Dendritic cell treated with granulocyte-macrophage colony-stimulating factor and Interleukin-4, amounts not matched to agents 40 ng/mL and 50 ng/mL, for 4 days (primary cell): ENCODE results near the gene NFYC.

Experiments
- H3K27ac Mint-ChIP-seq: one replicate; pipeline ENCODE4 v1.8.0; 2022; ENCODE audit warnings: mild to moderate bottlenecking, mixed read lengths
- H3K27me3 Mint-ChIP-seq: one replicate; pipeline ENCODE4 v1.8.0; 2022; ENCODE audit warnings: mild to moderate bottlenecking, mixed read lengths
- H3K36me3 Mint-ChIP-seq: one replicate; pipeline ENCODE4 v1.8.0; 2022; ENCODE audit warnings: low read depth, mixed read lengths
- H3K4me1 Mint-ChIP-seq: one replicate; pipeline ENCODE4 v1.8.0; 2022; ENCODE audit warnings: low read depth, mixed read lengths
- H3K4me3 Mint-ChIP-seq: one replicate; pipeline ENCODE4 v1.8.0; 2022; ENCODE audit warnings: mild to moderate bottlenecking, moderate library complexity, mixed read lengths
- H3K9me3 Mint-ChIP-seq: one replicate; pipeline ENCODE4 v1.8.0; 2022; ENCODE audit warnings: mixed read lengths
- intact Hi-C: fragments of 100-400 bp; cut with micrococcal nuclease; formaldehyde crosslinking; loops from one replicate; pipeline ENCODE4 v1.15.0; 2022

The NFYC gene

DNA sequence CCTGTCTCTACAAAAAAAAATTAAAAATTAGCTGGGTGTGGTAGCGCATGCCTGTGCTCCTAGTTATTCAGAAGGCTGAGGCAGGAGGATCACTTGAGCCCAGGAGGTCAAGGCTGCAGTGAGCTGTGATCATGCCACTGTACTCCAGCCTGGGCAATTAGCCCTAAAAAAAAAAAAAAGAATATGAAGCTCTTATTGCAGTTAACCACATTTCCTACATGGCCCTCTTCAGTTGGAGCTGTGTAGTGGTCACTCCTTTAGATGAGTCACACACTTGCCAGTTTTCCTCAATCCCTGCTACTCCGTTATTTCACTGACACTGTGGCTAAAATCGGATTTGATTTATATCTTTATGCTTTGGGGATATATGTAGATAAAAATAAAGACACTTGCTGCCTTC is 11.8 kb downstream of the NFYC start:
- H3K27ac Mint-ChIP-seq = no peak overlapping the region
- intact Hi-C loops = no loop called here
- H3K4me3 Mint-ChIP-seq = no peak overlapping the region
- H3K4me1 Mint-ChIP-seq = peaks cover 40% of the 10 kb centered on the region
- no peaks in the 10 kb centered on the region for H3K9me3 Mint-ChIP-seq
- no peaks in the 10 kb centered on the region for H3K36me3 Mint-ChIP-seq
- H3K27me3 Mint-ChIP-seq = no peaks in the 10 kb centered on the region

DNA sequence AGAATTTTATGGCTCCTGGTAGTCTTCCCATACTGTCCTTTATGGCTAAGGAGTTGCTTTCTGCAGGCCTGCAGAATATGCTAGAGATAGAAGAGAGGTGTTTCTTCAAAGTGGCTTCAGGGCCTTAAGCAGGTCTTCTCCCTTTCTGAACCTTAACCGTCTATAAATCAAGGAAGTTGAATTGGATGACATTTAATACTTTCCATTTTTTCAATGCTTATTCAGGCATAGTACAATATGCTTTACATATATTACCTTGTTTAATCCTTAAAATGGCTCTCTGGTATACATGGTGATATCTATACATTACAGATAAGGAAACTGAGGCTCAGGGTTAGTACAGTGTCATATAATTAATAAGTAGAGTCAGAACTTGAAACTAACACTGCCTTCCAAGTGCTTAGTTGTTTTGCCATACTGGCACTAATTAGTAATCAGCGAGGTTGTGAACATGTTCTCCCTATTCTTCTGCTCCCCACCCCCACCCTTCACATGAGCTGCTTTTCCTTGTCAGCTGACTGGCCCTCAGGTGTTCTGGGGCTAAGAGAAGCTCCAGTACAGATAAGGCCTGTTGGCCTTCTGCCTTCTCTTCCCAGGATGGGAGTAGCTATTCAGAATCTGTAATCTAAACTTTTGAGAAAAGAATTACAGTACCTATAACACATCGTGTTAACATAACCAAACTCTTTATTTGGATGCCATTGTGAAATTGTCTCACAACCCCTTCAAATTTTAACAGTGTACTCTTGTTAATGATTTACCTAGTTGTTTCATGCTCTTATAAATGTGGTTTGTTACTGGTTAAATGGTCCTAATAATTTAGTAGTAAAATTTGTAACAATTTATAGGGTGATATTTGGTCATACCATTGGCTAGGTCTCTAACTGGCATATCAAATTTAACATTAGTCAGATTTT is 13.6 kb downstream of the NFYC start:
- H3K4me1 Mint-ChIP-seq = peaks cover 48% of the 10 kb centered on the region
- H3K27ac Mint-ChIP-seq = no peak overlapping the region
- intact Hi-C loops = no loop called here
- no peaks in the 10 kb centered on the region for H3K27me3 Mint-ChIP-seq
- H3K4me3 Mint-ChIP-seq = no peak overlapping the region
- no peaks in the 10 kb centered on the region for H3K36me3 Mint-ChIP-seq
- H3K9me3 Mint-ChIP-seq = no peaks in the 10 kb centered on the region

DNA sequence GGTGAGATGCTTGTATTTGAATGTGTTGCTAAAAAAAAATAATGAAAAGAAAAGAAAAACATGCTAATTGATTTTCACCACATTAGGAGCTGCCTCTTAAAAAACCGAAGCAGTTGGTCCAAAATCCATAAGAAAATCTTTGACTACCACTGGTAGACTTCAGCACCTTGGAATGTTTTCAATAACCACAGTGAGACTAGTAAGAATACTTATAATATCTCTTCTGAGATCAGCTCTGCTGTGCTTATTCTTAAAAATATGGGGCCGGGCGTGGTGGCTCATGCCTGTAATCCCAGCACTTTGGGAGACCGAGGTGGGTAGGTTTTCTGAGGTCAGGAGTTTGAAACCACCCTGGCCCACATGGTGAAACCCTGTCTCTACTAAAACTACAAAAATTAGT is 15.1 kb downstream of the NFYC start:
- Mint-ChIP-seq H3K4me3 (no peak overlapping the region), H3K27me3 (no peaks in the 10 kb centered on the region), H3K9me3 (no peaks in the 10 kb centered on the region), H3K4me1 (peaks cover 60% of the 10 kb centered on the region), H3K27ac (no peak overlapping the region), H3K36me3 (no peaks in the 10 kb centered on the region)
- intact Hi-C loops = no loop called here

DNA sequence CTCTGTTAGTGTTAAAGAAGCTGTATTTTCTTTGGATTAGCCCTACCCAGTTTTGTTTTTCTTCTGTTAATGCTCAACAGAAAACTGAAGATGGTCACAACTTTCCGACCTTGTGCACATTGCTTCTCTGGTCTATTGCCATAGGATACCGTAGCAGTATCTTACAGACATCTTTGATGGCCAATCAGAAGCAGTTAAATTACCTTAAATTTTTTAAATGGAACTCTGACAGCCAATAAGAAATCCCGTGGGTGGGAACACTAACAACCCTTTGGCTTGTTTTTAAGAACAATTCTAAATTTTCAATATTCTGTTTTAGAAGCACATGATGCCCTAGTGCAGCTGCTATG is 17.2 kb downstream of the NFYC start:
- Mint-ChIP-seq H3K27ac (peak overlapping the region; percentile 68), H3K4me3 (peak overlapping the region; percentile 63), H3K4me1 (peaks cover 57% of the 10 kb centered on the region), H3K36me3 (no peaks in the 10 kb centered on the region), H3K9me3 (no peaks in the 10 kb centered on the region), H3K27me3 (no peaks in the 10 kb centered on the region)
- intact Hi-C loops = loop anchor here (2.0 kb wide), 1 partner anchor 16 kb away; no protein-coding TSS in a partner anchor

DNA sequence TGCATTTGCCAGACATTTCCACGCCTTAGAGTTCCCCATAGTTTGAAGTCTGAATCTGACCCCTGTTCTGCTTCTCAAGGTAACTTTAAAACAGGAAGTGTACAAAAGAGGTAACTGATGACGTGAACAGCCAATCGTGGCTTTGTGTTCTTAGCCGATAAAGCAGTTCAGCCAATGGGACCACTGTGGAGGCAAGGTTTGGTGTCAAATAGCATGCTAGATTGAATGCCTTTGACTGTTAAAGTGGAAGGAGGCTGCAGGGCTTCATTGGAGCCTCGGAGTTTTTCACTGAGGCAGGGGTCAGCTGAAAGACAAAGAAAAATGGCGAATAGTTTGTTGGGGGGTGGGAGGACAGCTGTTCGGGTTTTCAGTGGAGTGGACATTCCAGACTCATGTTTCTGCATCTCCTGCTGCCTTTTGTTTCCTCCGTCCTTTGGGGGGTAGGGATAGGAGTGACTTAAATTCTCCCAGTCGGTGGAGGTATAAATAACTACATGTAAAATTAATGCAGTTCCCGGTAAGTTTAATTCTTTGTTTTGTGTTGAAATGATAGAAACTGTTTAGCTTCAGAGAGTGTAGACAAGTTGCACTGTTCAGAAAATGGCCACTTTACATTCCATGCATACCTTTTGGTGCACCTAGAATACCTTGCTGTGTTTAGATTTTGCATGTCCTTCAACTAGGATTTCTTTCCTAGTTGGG is 17.7 kb downstream of the NFYC start:
- Mint-ChIP-seq H3K4me3 (peak overlapping the region; percentile 63), H3K4me1 (peaks cover 56% of the 10 kb centered on the region), H3K27me3 (no peaks in the 10 kb centered on the region), H3K36me3 (no peaks in the 10 kb centered on the region), H3K9me3 (no peaks in the 10 kb centered on the region), H3K27ac (peak overlapping the region; percentile 68)
- intact Hi-C loops = loop anchor here (2.0 kb wide), 1 partner anchor 16 kb away; no protein-coding TSS in a partner anchor

DNA sequence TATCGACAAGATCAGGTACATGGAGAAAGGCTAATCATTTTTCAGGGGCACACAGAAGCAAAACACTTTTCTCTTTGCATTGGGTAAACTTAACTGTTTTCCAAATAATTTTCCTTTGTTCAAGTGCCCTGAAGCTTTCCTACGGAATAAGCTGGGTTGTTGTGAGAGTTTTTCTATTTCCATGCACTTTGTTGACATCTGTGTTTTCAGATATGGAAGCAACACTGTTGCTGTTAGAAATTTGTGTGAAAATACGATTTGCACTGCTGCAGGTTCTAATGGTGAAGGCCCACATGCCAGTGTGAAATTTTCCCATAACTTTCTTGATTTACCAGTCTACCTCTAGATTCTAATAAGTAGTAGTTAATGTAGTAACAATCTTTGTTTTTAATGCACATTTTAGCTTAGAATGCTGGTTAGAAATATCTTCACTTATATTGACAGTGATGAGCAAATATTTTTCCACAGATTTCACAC is 18.3 kb downstream of the NFYC start:
- peak overlapping the region; percentile 80 for H3K27ac Mint-ChIP-seq
- peaks cover 50% of the 10 kb centered on the region for H3K4me1 Mint-ChIP-seq
- no peaks in the 10 kb centered on the region for H3K27me3 Mint-ChIP-seq

DNA sequence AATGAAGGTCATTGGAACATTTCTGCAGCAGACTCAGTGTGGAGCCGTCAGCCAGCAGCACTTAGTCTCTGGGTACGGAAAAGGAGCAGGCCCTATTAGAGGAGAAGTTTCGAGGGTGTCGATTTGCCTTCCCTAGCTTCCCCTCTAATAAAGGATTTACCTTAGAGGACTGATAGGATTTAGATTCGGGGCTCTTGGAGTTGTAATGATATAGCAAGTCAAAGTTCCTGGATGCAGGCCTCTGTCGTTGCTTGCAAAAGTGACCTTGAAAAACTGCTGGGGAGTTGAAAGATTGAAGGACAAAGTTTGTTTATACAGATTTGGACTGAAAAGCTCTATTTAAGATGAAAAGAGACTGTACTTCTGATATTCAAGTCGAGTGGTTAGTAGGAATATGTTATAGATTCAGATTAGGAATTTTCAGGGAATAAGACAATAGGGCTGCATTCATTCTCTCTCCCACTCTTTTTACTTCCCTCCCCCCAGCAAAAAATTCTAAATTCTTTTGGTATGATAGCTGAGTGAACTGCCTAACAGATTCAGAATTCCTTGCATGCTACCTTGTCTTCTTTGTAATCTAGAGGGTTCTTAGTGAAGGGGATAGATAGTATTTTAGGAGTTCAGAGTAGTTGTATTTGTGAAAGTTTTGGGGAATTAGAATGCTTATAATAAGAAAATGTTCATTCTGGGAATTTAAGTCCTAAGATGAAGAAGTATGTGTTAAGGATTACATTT is 19.2 kb downstream of the NFYC start:
- peaks cover 50% of the 10 kb centered on the region for H3K4me1 Mint-ChIP-seq
- H3K9me3 Mint-ChIP-seq = no peaks in the 10 kb centered on the region
- no peaks in the 10 kb centered on the region for H3K27me3 Mint-ChIP-seq
- no peak overlapping the region for H3K4me3 Mint-ChIP-seq
- intact Hi-C loops = no loop called here
- H3K36me3 Mint-ChIP-seq = no peaks in the 10 kb centered on the region
- H3K27ac Mint-ChIP-seq = peak overlapping the region; percentile 80

More for the DNA sequence above, 18.3 kb downstream of the NFYC start:
- intact Hi-C loops = loop anchor here (2.0 kb wide), 1 partner anchor 17 kb away; no protein-coding TSS in a partner anchor
- H3K9me3 Mint-ChIP-seq = no peaks in the 10 kb centered on the region
- peak overlapping the region; percentile 63 for H3K4me3 Mint-ChIP-seq
- no peaks in the 10 kb centered on the region for H3K36me3 Mint-ChIP-seq

DNA sequence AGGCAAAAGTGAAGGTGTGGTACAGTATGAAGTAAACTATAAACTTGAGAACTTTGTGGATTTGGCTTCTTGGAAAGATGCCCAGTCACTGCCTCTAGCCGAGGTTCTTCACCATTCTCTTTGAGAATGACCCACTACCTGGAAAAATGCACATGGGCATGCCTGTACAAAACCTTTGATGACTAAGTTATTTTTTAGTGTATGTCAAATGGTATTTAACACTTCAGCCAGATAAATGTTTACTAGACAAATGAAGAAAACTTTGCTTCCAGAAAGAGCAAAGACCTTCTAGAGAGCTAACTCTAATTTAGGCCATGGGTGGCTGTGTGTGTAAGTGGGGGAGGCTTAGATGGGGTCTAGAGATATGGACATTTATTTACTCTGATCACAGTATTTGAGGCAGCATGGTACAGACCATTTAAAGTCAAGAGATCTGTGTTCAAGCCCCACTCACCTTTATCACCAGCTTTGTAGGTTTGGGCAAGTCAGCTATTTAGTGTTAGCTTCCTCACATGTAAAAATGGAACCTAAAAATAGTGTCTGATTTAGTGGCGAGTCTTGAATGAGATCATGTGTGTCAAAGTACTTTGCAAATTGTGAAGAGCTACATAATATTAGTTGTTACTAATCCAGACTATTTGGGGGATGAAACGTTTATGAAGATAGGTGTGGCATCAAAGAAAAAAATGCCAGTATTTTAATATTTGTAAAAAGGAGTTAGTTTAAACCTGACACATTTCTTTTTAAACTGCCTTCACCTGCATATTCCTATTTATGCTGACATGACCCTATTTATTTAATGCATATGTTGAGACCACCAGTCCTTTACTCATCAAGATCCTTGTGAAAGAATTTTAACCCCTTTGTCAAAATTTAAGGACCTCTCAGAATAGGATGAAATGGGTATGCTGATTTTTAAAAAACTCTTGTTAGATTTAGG is 20.2 kb downstream of the NFYC start:
- H3K9me3 Mint-ChIP-seq = no peaks in the 10 kb centered on the region
- no peaks in the 10 kb centered on the region for H3K27me3 Mint-ChIP-seq
- intact Hi-C loops = no loop called here
- H3K27ac Mint-ChIP-seq = peak overlapping the region; percentile 80
- H3K4me1 Mint-ChIP-seq = peaks cover 53% of the 10 kb centered on the region
- H3K36me3 Mint-ChIP-seq = peaks cover 4% of the 10 kb centered on the region
- no peak overlapping the region for H3K4me3 Mint-ChIP-seq

DNA sequence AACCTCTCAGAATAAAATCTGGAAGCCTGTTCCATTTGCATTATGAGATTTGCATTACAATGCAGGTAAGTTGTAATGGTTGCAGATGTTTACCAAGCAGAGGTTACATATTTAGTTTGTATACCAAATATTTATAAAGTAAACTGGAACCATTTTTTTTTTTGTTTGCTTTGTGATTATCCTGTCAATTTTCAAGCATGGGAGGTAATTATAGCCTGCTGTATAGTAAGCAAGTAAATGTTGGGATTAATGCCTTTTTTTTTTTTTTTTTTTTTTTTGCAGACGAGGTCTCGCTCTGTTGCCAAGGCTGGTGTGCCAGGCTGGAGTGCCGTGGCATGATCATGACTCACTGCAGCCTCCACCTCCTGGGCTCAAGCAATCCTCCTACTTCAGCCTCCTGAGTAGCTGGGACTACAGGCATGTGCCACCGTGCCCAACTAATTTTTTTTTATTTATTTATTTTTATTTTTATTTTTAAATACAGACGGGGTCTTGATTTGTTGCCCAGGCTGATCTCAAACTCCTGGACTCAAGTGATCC is 21.0 kb downstream of the NFYC start:
- Mint-ChIP-seq H3K4me3 (no peak overlapping the region), H3K9me3 (no peaks in the 10 kb centered on the region), H3K36me3 (peaks cover 7% of the 10 kb centered on the region), H3K4me1 (peaks cover 56% of the 10 kb centered on the region), H3K27me3 (no peaks in the 10 kb centered on the region), H3K27ac (peak overlapping the region; percentile 80)
- intact Hi-C loops = no loop called here

DNA sequence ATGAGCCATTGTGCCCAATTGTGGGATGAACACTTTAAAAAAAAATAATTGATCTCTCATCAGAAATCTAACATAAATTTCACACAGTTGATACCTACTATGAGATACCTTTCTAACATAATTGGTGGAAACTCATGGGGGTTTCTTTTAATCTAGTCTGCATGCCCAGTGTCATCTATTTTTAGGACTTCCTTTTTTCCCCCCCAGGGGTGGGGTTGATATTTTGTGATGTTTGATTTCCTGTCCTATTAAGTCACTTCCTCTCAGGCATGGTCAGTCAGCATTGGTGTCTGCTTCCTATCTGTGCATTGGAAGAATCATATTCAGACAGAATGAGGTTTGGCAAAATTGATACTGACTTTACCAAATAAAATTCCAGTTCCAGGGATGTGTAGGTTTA is 21.5 kb downstream of the NFYC start:
- Mint-ChIP-seq H3K4me1 (peaks cover 56% of the 10 kb centered on the region), H3K4me3 (no peak overlapping the region), H3K27me3 (no peaks in the 10 kb centered on the region), H3K36me3 (peaks cover 7% of the 10 kb centered on the region), H3K27ac (peak overlapping the region; percentile 80), H3K9me3 (no peaks in the 10 kb centered on the region)
- intact Hi-C loops = no loop called here

DNA sequence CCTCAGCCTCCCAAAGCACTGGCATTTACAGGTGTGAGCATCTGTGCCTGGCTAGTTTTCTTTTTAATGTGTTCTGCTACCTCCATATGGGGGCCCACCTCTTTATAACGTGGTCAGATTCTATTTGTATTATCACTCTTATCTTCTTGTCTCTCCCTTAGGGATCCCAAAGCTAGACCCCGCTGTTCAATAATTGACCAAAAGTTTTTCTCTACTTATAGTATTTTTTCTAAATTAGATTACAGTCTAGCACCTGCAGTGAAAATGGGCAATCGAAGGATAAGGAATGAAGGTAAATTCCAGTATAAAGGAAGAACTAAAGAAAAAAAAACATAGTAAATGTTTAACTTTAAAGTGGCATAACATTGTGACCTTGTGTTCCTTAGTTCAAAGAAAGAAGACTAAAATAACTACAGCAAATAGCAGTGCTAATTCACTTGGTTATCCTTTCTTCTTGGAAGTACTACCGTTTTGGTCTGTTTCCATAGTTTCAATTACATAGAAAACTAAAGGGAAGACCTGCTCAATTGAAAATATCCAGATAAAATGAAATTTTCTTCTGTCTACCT is 24.1 kb downstream of the NFYC start:
- Mint-ChIP-seq H3K9me3 (no peaks in the 10 kb centered on the region), H3K4me1 (peaks cover 41% of the 10 kb centered on the region), H3K27ac (peak overlapping the region; percentile 2), H3K36me3 (peaks cover 7% of the 10 kb centered on the region), H3K27me3 (no peaks in the 10 kb centered on the region), H3K4me3 (no peak overlapping the region)
- intact Hi-C loops = no loop called here

DNA sequence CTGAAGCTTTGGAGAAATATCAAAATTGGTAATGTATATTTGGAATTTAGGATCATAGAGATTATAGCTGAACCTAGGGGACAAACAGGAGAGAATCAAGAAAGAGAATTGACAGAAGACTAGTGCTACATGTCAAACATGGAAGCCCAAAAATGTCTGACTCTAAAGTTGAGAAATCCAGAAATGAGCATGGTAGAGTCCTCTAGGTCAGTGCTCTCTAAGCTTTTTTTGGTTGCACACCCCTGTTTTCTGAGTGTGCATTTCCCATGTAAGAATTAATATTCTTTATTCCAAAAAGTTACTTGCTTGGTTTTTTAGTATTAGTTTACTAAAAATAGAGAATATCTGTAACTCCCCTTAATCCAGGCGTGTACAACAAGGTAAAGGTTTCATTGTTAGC is 25.6 kb downstream of the NFYC start:
- Mint-ChIP-seq H3K36me3 (peaks cover 7% of the 10 kb centered on the region), H3K27ac (peak overlapping the region; percentile 2), H3K9me3 (no peaks in the 10 kb centered on the region), H3K4me3 (no peak overlapping the region), H3K27me3 (no peaks in the 10 kb centered on the region), H3K4me1 (peaks cover 27% of the 10 kb centered on the region)
- intact Hi-C loops = no loop called here
